Adrenal gland (tissue), 5 donors: Measurements from ENCODE around the gene EPC1.

Experiments used
- POLR2A ChIP-seq, 2 donors: fragments of 450-650 bp; IDR thresholded peaks; one replicate each; pipeline ENCODE4 v1.6.1; 2017; ENCODE audit warnings: antibody characterized with exemption in 2 of 2, mild to moderate bottlenecking in 2 of 2, moderate library complexity in 1 of 2
- TF ChIP-seq, protein P1 (sequence below), 6 experiments: fragments of 450-650 bp in 4 of 6; fragments of 200-600 bp in 2 of 6; sonication (generic) in 1 of 6; IDR thresholded peaks; 1 replicate in 5 of 6; 2 replicates in 1 of 6; pipeline versions ENCODE4 v1.5.1 to v1.8.0; 2016 to 2021; ENCODE audit warnings: antibody characterized with exemption in 6 of 6, mild to moderate bottlenecking in 2 of 6, moderate library complexity in 1 of 6
- donor health status: DM: no; HTN: no; CAD: no.

DNA sequence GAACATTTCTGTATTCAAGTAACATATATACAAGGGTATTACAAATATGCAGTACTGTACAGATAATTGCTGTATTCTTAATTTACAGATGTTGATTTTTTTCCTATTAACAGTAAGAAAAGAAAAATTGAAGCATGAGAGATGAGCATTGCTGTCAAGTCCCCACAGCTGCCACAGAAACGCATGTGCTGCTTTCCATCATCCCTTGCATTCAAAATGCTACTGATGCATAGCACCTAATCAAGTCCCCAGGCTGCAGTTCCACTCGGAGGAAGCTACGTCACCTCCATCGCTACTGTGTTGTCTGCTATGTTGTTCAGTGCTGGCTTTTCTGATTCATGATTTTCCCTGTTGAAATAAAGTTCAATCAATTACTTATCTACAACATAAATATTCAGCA is 78.2 kb downstream of the EPC1 start:
- TF ChIP-seq POLR2A (IDR thresholded peaks at IDR 0.05) = no peak
- TF ChIP-seq, protein P1, sequence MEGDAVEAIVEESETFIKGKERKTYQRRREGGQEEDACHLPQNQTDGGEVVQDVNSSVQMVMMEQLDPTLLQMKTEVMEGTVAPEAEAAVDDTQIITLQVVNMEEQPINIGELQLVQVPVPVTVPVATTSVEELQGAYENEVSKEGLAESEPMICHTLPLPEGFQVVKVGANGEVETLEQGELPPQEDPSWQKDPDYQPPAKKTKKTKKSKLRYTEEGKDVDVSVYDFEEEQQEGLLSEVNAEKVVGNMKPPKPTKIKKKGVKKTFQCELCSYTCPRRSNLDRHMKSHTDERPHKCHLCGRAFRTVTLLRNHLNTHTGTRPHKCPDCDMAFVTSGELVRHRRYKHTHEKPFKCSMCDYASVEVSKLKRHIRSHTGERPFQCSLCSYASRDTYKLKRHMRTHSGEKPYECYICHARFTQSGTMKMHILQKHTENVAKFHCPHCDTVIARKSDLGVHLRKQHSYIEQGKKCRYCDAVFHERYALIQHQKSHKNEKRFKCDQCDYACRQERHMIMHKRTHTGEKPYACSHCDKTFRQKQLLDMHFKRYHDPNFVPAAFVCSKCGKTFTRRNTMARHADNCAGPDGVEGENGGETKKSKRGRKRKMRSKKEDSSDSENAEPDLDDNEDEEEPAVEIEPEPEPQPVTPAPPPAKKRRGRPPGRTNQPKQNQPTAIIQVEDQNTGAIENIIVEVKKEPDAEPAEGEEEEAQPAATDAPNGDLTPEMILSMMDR (IDR thresholded peaks at IDR 0.05) = no peak
